Neural progenitor cell (in vitro differentiated cells): ENCODE results near the gene LHX4.

Experiments used
- CTCF ChIP-seq: fragments of 200-600 bp; sonication (generic); IDR thresholded peaks from 2 replicates; pipeline ENCODE4 v1.5.1; 2017; ENCODE audit warnings: antibody characterized with exemption, mild to moderate bottlenecking
- EZH2phosphoT487 ChIP-seq: fragments of 200-600 bp; sonication (generic); IDR thresholded peaks from 2 replicates; pipeline ENCODE4 v1.6.1; 2017; ENCODE audit warnings: antibody characterized with exemption

GRCh38 chr1:180188684-180189175 is 41.3 kb upstream of the LHX4 start:
- TF ChIP-seq CTCF = no peak
- no peak for TF ChIP-seq EZH2phosphoT487
